ENCODE results near the gene PRDM16. TPM values are rescaled to one million over a fixed set of nuclear protein-coding genes. Genes with fewer than 3 reads are reported as not detected.

Gene PRDM16
- total RNA-seq, 2 experiments from 2014 or later = not detected

DNA sequence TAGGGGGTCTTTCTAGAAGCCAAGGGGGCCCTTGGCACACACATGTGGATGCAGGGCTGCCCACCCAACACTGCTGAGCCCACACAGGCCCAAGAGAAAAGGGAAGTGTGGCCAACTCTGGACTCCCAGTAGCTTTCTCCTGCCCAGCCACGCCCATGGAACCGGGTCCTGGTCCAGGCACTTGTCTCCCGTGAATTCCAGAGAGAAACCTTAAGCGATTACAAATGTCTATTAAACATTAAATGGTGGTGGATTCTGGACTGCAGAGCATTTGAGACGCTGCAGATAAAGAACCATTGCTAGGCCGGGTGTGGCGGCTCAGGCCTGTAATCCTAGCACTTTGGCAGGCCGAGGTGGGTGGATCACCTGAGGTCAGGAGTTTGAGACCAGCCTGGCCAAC is 284.9 kb downstream of the PRDM16 start:
- Histone ChIP-seq H3K79me2 (ENCODE audit: insufficient read depth, low read depth, low read length) (no peaks in the 10 kb centered on the region), H3K36me3 (ENCODE audit: insufficient read depth, low read length) (no peaks in the 10 kb centered on the region), H3K9me2 (ENCODE audit: insufficient read depth, low read length) (no peaks in the 10 kb centered on the region), H3K27ac (ENCODE audit: low read depth, low read length, poor library complexity, severe bottlenecking) (no peak overlapping the region), H3K4me2 (ENCODE audit: low read length) (no peak overlapping the region), H3K4me1 (ENCODE audit: insufficient read depth, low read length, poor library complexity, severe bottlenecking) (no peaks in the 10 kb centered on the region), H2AFZ (ENCODE audit: low read length) (no peak overlapping the region), H4K20me1 (ENCODE audit: insufficient read depth, low read length) (no peaks in the 10 kb centered on the region), H3K9me3 (ENCODE audit: low read length) (no peaks in the 10 kb centered on the region), H3K4me3 (ENCODE audit: low read depth, low read length, poor library complexity, severe bottlenecking) (no peak overlapping the region)
- BruUV-seq (replicated peaks) = no TSS peak
- intact Hi-C loops (cut with micrococcal nuclease; ENCODE audit: unreplicated experiment) = no loop called here
- ChIA-PET POLR2A (no interaction called here), CTCF (ENCODE audit: unreplicated experiment) (no interaction called here)
- no peak for TF ChIP-seq EZH2phosphoT487 (IDR thresholded peaks at IDR 0.05; ENCODE audit: borderline replicate concordance, low read depth, low read length)
- TF ChIP-seq, protein P1, sequence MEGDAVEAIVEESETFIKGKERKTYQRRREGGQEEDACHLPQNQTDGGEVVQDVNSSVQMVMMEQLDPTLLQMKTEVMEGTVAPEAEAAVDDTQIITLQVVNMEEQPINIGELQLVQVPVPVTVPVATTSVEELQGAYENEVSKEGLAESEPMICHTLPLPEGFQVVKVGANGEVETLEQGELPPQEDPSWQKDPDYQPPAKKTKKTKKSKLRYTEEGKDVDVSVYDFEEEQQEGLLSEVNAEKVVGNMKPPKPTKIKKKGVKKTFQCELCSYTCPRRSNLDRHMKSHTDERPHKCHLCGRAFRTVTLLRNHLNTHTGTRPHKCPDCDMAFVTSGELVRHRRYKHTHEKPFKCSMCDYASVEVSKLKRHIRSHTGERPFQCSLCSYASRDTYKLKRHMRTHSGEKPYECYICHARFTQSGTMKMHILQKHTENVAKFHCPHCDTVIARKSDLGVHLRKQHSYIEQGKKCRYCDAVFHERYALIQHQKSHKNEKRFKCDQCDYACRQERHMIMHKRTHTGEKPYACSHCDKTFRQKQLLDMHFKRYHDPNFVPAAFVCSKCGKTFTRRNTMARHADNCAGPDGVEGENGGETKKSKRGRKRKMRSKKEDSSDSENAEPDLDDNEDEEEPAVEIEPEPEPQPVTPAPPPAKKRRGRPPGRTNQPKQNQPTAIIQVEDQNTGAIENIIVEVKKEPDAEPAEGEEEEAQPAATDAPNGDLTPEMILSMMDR (conservative IDR thresholded peaks at IDR 0.05; ENCODE audit: low read length) = no peak
- DNase-seq (ENCODE audit: low spot score) = no peak

GRCh38 chr1:3355089-3355488 is 286.1 kb downstream of the PRDM16 start:
- DNase-seq (ENCODE audit: low spot score) = no peak
- CTCF ChIA-PET (ENCODE audit: unreplicated experiment) = no interaction called here
- Histone ChIP-seq H4K20me1 (ENCODE audit: insufficient read depth, low read length) (no peaks in the 10 kb centered on the region), H3K9me2 (ENCODE audit: insufficient read depth, low read length) (no peaks in the 10 kb centered on the region), H3K36me3 (ENCODE audit: insufficient read depth, low read length) (no peaks in the 10 kb centered on the region), H3K4me3 (ENCODE audit: low read depth, low read length, poor library complexity, severe bottlenecking) (no peak overlapping the region), H3K9me3 (ENCODE audit: low read length) (no peaks in the 10 kb centered on the region), H2AFZ (ENCODE audit: low read length) (no peak overlapping the region), H3K79me2 (ENCODE audit: insufficient read depth, low read depth, low read length) (no peaks in the 10 kb centered on the region), H3K4me1 (ENCODE audit: insufficient read depth, low read length, poor library complexity, severe bottlenecking) (no peaks in the 10 kb centered on the region), H3K27ac (ENCODE audit: low read depth, low read length, poor library complexity, severe bottlenecking) (no peak overlapping the region), H3K4me2 (ENCODE audit: low read length) (no peak overlapping the region)
- TF ChIP-seq, protein P1 (conservative IDR thresholded peaks at IDR 0.05; ENCODE audit: low read length) = no peak
- TF ChIP-seq EZH2phosphoT487 (IDR thresholded peaks at IDR 0.05; ENCODE audit: borderline replicate concordance, low read depth, low read length) = no peak
- POLR2A ChIA-PET = no interaction called here
- intact Hi-C loops (cut with micrococcal nuclease; ENCODE audit: unreplicated experiment) = no loop called here
- no TSS peak for BruUV-seq (replicated peaks)

DNA sequence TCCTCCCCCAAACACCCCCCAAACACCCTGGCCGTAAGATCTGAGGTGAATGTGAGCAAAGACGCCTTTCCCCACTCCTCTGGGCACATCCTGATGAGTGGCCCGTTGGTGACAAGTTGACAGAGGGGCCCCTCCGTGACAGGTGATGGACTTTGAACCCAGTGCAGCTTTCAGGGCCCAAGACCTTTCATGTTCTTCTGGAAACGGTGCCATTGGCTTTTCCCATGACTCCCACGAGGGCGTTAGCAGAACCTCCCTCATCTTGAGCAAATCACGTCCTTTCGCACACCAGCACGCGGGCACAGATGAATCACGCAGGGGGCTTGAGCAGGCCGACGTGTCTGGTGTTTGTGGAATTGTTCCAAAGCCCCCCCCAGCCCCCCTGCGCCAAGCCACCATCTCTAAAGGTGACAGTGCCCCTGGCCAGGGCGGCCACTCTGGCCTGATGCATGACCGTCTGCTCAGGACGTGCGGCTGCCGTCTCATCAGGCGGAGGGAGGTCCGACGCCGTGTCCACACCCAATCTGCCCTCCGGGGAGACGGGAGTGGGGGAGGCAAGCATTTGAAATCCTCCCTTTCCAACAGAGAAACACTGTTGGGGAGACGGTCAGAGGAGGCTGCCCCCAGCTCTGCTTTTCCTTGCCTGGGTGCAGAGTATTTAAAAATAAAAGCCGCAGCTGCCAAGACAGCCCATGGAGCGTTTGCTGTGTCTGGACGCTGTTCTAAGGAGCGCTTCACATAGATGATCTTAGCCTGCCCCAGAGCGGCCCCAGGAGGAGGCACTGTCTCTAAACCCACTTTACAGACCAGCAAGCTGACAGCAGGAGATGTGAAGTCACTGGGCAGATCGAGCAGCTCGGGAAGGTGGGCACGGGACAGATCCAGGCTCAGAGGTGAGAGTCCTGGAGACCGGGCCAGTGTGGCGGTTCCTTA is 287.2 kb downstream of the PRDM16 start:
- H3K79me2 ChIP-seq (ENCODE audit: insufficient read depth, low read depth, low read length) = no peaks in the 10 kb centered on the region
- POLR2A ChIA-PET = no interaction called here
- no peaks in the 10 kb centered on the region for H3K36me3 ChIP-seq (ENCODE audit: insufficient read depth, low read length)
- H2AFZ ChIP-seq (ENCODE audit: low read length) = no peak overlapping the region
- H3K4me2 ChIP-seq (ENCODE audit: low read length) = no peak overlapping the region
- CTCF ChIA-PET (ENCODE audit: unreplicated experiment) = no interaction called here
- H4K20me1 ChIP-seq (ENCODE audit: insufficient read depth, low read length) = no peaks in the 10 kb centered on the region
- TF ChIP-seq, protein P1 (conservative IDR thresholded peaks at IDR 0.05; ENCODE audit: low read length) = no peak
- TF ChIP-seq EZH2phosphoT487 (IDR thresholded peaks at IDR 0.05; ENCODE audit: borderline replicate concordance, low read depth, low read length) = no peak
- H3K4me3 ChIP-seq (ENCODE audit: low read depth, low read length, poor library complexity, severe bottlenecking) = no peak overlapping the region
- H3K4me1 ChIP-seq (ENCODE audit: insufficient read depth, low read length, poor library complexity, severe bottlenecking) = no peaks in the 10 kb centered on the region
- H3K9me3 ChIP-seq (ENCODE audit: low read length) = no peaks in the 10 kb centered on the region
- BruUV-seq (replicated peaks) = no TSS peak
- intact Hi-C loops (cut with micrococcal nuclease; ENCODE audit: unreplicated experiment) = no loop called here
- no peaks in the 10 kb centered on the region for H3K9me2 ChIP-seq (ENCODE audit: insufficient read depth, low read length)
- H3K27ac ChIP-seq (ENCODE audit: low read depth, low read length, poor library complexity, severe bottlenecking) = no peak overlapping the region
- DNase-seq (ENCODE audit: low spot score) = no peak
